HG02571 (cell line): ENCODE results near the gene C18orf54.
A peak's percentile ranks its signal among the peaks of the same experiment; 100 is the strongest.
"Not testable (repeated sequence)": the region's sequence is repeated elsewhere in the genome, so short reads cannot be mapped to it uniquely, and the experiment has no call there.

Source experiments
- ATAC-seq: cut with Tn5 transposase; IDR thresholded peaks from one replicate; pipeline ENCODE4 v1.9.1; 2021; ENCODE audit warnings: mild to moderate bottlenecking, moderate library complexity; ENCODE audit not compliant: unreplicated experiment

Gene C18orf54

GRCh38 chr18:54386800-54387495 lies 29.2 kb downstream of the C18orf54 start:
- ATAC-seq, result not testable (repeated sequence)

GRCh38 chr18:54387631-54388030 lies 29.9 kb downstream of the C18orf54 start:
- ATAC-seq, result no peak

DNA sequence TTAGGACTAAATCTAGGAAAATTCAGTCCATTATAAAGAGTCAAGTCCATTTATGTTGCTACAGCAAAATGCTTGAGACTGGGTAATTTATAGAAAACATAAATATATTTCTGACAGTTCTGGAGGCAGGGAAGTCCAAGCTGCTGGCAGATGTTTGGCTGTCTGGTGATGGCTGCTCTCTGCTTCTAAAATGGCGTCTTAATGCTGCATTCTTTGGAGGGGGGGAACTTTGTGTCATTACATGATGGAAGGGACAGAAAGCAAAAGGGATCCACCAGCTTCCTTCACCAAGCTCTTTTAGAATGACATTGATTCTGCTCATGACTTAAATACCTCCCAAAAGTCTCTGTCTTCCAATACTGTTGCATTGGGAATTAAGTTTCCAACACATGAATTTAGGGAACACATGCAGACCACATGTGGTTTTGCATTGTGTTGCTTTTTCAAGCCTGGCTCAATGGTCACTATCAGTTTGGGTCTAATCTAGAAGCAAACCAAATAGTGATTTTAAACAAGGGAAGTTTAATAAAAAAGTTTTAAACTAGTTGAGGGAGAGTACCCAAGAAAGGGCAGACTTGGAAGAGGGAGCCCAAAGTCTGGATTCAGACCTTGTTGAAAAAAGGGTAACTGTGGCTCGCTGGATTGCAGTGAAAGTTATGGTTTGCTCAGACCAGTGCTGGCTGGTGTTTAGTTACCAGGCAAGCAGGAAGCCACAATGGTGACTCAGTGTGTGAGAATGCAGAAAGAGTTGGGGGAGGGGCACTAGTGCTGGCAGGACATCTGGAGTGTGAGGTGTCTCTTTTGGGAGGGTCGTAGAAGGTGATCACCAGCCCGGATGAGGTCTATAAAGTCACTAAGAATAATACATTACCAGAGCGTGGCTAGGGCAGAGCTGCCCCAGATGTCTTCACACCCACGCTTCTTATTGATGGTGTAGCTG lies 30.8 kb downstream of the C18orf54 start:
- ATAC-seq, result peak; percentile 85

DNA sequence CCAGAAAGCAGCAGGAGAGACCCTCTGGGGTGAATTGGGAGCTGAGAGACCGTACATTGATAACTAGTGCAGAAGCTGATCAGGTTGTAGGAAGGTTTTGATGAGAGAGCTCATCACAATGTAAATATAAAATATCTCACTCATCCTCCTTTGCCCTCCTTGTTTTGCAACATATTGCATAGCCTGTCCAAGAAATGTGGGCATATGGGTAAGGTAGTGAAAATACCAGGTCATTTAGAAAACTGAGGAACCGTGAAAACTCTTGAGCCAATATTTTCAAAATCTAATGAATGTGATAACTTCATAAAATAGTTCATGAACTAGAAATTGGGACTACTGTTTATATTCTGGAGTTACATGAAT lies 31.4 kb downstream of the C18orf54 start:
- no peak for ATAC-seq

GRCh38 chr18:54390838-54391237 lies 33.1 kb downstream of the C18orf54 start:
- no peak for ATAC-seq

DNA sequence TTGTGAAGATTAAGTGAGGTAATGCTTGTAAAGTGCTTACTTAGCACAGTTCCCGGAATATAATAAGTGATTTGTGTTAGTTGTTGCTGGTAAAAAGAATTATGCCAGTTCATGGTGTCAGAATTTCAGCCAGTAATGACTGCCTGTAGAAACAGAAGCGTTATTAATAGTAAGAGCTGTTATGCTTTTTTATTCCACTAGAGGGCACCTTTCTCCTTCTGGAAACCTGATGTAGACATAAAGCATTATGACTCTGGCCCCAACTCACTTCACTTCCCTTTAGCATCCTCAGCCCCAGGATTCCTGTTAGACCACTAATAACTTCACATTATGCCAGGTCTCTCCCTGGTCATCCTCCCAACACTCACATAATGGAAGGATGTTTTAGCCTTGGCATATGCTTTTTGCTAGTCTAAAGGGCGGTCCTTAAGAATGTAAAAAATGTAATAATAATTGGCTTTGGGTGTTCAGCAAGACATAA lies 34.9 kb downstream of the C18orf54 start:
- peak; percentile 53 for ATAC-seq

DNA sequence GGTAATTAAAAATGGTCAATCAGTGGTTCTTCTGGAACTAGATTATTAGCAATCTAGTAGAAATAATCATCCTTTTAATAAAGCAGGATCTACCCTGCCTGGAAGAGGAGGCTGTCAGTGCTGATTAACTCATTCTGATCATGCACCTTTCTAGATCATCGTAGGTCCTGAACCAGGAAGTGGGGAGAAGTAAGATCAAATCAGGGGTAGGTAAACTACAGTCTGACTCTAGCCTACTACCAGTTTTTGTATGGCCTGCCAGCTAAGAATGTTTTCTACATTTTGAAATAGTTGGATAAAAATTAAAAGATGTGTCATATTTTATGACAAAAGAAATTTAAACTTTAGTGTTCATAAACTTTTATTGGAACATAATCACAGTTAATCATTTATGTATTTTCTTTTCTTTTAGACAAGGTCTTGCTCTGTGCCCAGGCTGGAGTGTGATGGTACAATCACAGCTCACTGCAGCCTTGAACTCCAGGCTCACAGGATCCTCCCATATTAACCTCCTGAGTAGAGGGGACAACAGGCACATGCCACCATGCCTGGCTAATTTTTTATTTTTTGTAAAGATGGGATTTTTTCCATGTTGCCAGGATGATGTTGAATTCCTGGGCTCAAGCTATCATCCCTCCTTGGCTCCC lies 36.1 kb downstream of the C18orf54 start:
- no peak for ATAC-seq

DNA sequence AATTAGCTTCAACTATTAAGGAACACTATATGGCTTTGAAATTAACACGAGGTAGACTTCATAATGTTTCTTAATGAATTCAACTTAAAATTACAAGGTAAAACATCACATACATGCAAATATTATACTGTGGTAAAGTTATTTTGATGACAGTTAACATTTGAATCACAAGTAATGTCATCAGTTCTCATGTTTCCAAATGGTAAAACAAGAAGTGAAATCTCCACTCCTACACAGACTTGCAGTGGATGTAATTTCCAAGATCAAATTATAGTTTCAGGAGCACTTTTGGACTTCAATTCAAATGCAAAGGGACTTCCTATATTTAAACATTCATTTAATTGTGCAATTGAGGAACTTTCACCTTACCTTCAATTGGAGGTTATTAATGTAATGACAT lies 39.1 kb downstream of the C18orf54 start:
- no peak for ATAC-seq

GRCh38 chr18:54405290-54405689 lies 47.6 kb downstream of the C18orf54 start:
- ATAC-seq, result no peak

DNA sequence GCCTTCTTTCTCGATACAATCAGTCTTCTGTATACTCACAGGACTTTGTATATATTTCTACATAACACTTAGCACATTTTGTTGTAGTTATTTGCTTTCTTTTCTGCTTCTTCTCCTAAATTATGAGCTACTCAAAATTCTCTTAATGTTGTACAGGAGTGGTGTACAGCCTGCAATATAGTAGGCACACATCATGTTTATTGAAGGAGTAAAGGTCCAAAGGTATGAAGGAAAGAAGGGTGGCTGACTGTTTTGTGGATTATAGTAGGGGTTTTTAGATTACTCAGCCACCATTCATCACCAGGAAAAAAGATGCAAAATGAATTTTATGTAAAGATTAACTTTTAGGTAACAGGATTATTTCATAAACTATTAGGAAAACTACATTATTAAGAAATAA lies 54.1 kb downstream of the C18orf54 start:
- no peak for ATAC-seq

DNA sequence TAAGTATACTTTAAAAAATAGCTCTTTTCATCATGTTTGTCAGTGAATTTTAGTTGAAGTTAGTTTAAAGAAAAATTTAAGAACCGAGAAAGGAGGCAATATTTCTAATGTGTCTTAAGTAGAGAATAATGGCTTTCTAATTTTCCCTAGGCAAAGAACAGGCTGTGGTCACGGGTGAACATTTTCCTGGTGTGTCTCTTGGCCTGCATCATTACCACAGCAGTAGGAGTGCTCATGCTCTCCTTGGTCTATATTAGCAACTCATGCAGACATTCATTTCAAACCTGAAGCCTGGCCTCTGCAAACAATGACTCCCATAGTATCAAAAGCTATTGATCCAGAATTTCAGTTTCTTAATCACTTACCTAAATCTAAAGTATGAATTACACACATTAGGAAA lies 57.4 kb downstream of the C18orf54 start:
- ATAC-seq, result no peak

DNA sequence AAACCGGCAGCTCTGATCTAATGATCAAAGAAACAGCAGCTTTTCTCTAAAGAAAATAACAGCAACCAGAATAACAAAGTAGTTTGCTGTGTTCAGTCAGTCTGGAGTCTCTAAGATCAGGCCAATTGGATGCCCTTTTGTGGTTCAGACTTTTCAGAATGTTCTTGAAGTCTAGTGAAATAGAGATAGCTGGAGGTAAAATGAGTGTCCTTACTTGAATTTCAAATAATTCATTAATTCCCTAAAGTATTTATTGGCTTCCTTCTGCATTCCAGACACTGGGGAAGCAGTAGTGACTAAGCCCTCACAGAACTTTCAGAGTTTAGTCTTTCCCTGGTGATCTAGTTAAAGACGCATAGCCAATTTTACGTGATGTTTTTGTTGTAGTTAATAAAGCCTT lies 58.7 kb downstream of the C18orf54 start:
- no peak for ATAC-seq

DNA sequence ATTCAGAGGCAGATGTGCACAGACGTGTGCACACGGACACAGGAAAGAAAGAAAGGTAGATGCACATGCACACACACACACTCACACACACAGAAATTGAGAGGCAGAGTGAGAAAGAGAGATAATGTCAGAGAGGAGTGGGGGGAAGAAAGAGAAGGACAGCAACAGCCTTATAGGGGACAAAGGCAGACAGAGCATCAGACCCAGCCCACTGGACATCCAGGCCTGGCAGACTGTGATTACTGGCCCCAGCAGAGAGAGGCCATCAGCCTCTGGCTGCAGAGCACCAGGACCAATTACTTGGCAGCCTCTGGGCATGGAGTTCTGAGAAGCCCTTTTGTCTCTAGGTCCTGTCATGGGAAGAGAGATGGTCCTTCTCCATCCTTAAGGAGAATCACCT lies 66.1 kb downstream of the C18orf54 start:
- ATAC-seq, result no peak

DNA sequence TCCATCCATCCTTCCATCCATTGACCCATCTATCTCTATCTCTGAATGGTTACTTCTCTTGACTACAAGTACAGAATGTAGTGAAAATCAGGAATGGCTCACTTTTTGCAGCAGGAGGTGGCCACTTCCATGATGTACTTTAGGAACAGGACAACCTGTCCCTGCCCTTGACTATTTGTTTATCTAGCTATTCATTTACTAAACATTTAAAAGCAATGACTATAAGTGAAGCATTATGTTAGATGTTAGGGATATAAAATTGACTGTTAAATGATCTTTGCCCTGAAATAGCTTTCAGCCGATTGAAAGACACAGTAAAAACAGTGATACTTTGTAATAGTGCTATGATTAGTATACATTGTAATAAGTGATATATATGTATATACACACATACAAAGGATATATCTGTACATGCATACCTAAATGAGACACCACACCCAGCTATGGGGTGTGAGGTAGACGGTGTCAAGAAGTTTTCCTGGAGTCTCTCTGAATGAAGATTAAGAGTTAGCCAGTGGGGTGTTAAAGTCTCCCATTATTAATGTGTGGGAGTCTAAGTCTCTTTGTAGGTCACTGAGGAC lies 68.5 kb downstream of the C18orf54 start:
- no peak for ATAC-seq
